ENCODE measurements around the gene C20orf202.

The C20orf202 gene

DNA sequence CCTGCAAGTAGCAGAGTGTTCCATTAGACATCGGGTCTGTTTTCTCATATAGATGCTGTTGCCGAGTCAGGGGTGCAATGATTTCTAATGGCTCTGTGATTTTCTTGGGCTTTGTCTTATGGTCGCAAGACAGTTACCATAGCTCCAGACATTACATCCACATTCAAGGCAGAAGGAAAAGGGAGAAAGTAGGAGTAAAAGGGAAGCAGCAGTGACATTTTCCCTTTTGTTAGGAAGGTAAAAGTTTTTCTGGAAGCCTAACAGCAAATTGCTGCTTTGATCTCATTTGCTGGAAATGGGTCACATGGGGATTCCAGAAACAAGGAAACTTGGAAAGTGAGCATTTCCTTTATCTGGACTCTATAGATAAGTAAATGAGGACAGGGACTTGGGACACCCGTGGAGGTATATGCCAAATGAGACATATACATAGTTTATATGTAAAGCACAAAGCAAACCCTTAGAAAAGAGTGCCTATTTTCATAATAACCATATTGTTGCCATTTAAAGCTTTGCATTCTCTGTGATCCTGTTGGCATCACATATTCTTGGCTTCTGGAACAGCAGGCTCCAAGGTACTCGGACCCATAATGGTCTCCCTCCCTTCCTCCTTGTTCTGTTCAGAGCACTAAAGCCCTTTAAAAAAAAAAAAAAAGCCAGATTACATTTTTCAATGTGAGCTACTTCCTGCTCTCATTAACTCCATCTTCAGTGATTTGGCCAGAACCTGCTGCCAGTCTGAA, at the start of gene C20orf202:
Gene C20orf202 (plus strand): TSS at position 693 of the 743 bp plus-strand sequence. CDS start 132 bp downstream, outside the sequence.
- DNase-seq (ENCODE audit: low read depth in 2 of 2) = no peak

DNA sequence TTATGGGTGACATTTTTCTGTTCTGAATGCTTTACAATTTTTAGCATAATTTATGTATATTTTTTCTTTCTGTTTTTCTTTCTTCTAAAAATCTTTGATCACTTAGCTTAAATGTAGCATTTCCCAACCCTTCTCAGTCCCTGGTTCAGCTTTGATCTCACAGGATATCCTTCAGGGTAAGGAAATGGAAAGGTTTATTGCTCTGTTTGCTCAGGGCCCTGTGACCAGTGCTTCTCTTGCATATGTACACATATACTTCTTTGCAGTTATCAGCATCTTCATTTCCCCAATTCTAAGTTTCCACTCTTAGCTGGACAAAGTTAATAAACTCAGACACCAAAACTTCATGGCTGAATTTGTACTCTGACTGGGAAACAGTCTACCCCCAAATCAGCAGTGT, 49.0 kb upstream of the C20orf202 start:
- no peak for DNase-seq (ENCODE audit: low read depth in 2 of 2)

DNA sequence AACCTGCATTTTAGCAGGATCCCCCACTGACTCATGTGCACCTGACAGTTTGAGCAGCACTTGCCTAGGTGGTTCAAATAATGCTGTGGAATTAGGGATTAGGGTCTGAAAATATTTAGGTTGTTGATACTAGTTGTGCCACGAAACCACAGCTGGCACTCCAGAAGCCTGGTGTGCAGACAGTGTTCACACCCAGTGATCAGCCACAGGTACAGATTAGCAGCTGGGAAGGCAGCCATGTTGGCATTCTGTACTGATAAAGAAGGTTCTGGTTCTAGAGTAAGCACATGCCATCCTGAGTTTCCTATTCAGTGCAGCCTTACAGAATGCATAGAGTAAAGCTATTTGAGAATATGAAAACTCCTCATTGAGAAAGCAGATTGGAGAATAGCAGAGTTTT, 48.6 kb upstream of the C20orf202 start:
- no peak for DNase-seq (ENCODE audit: low read depth in 2 of 2)

GRCh38 chr20:1155342-1155741, 47.9 kb upstream of the C20orf202 start:
- DNase-seq (ENCODE audit: low read depth in 2 of 2) = no peak

GRCh38 chr20:1160496-1160895, 42.8 kb upstream of the C20orf202 start:
- no peak for DNase-seq (ENCODE audit: low read depth in 2 of 2)

- no peak for DNase-seq (ENCODE audit: low read depth in 2 of 2)
These were observed 42.3 kb upstream of the C20orf202 start for GRCh38 chr20:1160991-1161390.

GRCh38 chr20:1163105-1163504, 40.1 kb upstream of the C20orf202 start:
- DNase-seq (ENCODE audit: low read depth in 2 of 2) = no peak

DNA sequence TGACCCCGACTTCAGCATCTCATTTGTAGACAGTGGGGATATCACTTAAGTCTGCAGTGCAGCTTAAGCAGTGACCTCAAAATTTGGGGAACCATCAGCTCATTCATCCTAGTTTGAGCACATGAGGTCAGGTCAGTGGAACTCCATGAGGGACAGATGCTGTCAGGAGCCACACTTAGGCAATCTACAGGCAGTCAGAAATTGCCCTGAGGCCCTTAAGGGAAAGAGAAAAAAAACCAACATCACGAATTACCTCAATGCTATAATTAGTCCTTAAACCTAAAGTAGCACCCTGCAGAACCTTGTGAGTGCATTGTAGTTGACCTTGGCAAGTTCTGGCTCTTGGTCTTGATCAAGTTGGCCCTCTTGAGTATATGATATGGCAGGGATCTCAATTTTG, 39.6 kb upstream of the C20orf202 start:
- DNase-seq (ENCODE audit: low read depth in 2 of 2) = no peak

GRCh38 chr20:1164871-1165270, 38.4 kb upstream of the C20orf202 start:
- DNase-seq (ENCODE audit: low read depth in 2 of 2) = no peak

DNA sequence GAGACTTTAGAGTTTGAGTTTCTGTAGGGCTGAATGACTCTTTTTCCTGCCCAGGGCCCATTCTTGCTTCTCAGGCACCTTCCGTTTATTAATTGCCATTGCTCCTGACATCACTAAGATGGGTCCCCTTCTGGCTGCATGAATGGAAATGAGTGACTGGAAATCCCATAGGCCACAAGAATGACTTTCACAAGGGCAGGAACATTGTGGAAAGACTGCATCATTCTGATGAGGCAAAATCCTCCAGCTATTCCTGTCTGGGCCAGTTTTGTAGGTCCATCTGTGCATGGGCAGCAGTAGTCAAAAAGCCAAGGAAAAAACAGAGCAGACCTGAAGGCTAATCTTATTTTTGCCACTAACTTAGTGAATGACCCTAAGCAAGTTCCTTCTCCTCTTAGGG, 37.7 kb upstream of the C20orf202 start:
- no peak for DNase-seq (ENCODE audit: low read depth in 2 of 2)

- no peak for DNase-seq (ENCODE audit: low read depth in 2 of 2)
These were observed 37.3 kb upstream of the C20orf202 start for GRCh38 chr20:1165941-1166340.

DNA sequence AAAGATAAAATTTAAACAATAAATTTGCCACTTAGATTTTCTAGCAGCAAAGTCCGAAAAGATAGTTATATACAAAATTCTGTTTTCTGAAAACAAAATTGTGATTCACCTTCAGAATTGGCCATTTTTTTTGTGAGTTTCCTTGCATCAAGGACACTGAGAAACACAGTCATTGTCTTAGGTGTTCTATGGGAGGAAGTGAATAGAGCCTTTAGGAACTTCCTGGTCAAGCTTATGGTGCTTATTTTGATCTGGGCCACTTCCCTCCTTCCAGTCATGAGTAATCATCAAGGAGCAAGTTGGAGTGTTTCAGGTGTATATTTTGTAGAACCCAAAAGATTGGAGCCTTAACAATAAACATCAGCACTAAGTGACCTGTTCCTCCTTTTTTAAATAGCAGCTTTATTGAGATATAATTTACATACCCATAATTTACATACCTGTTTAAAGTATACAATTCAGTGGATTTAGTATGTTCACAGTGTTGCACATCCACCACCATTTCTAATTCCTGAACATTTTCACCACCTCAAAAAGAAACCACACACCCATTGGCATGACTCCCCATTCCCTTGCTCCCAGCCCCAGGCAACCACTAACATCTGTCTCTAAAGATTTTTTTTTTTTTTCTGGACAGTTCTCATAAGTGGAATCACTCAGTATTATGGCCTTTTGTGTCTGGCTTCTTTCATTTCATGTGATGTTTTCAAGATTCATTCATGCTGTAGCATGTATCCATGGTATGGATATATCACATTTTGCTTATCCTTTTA, 36.1 kb upstream of the C20orf202 start:
- DNase-seq (ENCODE audit: low read depth in 2 of 2) = no peak

DNA sequence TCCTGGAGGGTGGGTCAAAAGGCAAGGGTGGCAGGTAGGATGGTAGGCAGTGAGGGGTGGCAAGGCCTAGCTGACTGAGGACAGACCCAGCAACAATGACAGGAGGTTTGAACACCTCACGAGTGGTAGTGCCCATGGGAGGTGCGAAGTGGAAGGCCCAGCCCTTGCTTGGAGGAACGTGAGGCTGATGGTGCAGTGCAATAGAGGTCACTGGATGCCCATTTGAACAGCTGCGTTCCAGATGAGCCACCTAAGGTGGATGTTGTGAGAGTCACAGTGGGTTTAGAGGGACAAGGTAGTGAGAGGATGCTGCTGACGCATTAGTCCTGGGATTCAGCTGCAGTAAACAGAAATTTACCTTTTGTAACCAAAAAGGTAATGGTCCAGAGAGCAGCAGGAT, 34.0 kb upstream of the C20orf202 start:
- no peak for DNase-seq (ENCODE audit: low read depth in 2 of 2)

DNA sequence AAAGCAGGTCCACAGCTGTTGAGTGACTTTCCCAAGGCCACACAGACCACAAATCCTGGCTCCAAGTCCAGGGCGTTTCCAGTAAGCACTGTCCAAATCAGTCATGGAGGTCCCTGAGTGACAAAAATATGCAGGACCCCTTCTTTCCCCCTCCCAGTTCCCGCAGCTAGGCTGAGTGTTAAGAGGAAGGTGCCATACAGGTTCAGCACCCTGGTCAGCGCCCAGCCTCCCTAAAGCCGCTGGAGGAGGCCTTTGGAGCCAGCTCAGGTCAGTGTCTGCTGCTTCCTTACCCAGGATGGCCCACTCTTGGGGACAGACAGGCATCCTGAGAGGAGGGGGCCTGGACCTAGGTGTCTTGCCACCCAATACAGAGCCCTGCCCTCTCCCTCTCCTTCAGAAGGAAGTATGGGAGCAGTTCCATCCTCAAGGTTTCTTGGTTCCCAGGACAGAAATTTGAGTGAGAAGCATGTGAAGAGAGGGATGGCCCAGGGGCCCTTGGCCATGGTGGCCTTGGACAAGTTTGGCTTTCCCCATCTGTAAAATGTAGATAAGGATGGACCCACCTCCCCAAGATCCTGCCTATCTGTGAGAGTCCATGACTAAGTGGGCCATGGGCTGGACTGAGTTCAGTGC, 31.7 kb upstream of the C20orf202 start:
- DNase-seq (ENCODE audit: low read depth in 2 of 2) = no peak

GRCh38 chr20:1173698-1174097, 29.6 kb upstream of the C20orf202 start:
- DNase-seq (ENCODE audit: low read depth in 2 of 2) = no peak

- DNase-seq (ENCODE audit: low read depth in 2 of 2) = no peak
These were observed 28.5 kb upstream of the C20orf202 start for GRCh38 chr20:1174787-1175186.

- no peak for DNase-seq (ENCODE audit: low read depth in 2 of 2)
These were observed 25.6 kb upstream of the C20orf202 start for GRCh38 chr20:1177680-1178079.

DNA sequence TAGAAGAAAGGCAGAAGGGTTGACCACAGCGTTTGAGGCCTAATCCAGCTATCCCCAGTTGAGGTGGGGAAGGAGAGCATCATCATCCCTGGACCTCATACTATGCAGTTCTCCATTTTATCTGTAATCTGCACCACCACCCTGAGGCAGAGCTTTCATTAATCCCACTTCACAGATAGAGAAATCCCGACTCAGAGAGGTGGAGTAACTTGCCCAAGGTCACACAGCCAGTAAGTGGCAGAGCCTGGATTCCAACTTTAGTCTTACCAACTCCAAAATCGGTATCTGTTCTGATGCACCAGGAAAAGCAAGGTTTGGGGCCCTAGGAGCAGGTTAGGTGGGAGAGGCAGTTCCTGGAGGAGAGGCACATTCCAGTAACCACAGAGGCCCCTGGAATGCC, 25.2 kb upstream of the C20orf202 start:
- no peak for DNase-seq (ENCODE audit: low read depth in 2 of 2)

- no peak for DNase-seq (ENCODE audit: low read depth in 2 of 2)
These were observed 24.6 kb upstream of the C20orf202 start for GRCh38 chr20:1178623-1179022.

GRCh38 chr20:1180949-1181348, 22.3 kb upstream of the C20orf202 start:
- no peak for DNase-seq (ENCODE audit: low read depth in 2 of 2)

DNA sequence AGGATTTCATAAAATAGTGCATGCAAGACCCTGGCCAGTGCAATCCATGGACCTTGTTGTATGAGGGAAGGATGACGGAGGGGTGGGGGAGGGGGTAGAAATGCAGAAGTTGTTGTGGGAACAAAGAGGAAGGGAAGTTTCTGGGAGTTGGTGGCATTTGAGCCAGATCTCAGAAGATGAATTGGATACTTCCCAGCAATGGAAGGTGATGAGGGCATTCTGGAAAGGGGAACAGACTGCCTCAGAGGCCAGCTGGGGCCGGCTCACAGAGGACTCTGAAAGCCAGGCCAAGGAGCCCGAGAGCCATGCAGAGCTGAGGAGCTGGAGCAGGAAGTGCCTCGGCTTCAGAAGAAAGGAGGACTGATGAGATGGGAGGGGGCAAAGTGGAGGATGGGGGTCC, 21.1 kb upstream of the C20orf202 start:
- DNase-seq (ENCODE audit: low read depth in 2 of 2) = no peak

DNA sequence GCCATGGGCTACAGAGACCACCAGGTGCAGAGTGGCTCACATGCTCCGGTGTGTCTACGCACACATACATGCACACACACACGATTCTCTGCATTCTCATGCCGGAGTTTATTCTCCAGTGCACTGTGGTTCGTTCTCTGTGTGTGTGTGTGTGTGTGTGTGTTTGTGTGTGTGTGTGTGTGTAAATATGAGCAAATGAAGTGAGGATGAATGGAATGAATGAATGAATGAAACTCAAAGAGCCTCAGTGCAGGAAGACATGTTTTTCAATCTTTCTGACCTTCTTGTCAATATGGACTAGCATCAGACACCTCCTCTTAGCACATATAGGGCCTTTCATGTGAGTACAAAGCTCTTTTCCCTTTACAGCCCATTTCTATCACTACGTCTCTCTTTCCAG, 20.1 kb upstream of the C20orf202 start:
- no peak for DNase-seq (ENCODE audit: low read depth in 2 of 2)

GRCh38 chr20:1184260-1184637, 19.0 kb upstream of the C20orf202 start:
- no peak for DNase-seq (ENCODE audit: low read depth in 2 of 2)

Measured in stimulated activated CD4-positive, alpha-beta T cell treated with anti-CD3 and anti-CD28 coated beads, Interleukin-1b, Interleukin-23, amount 100 ng/mL, for 4 hours (primary cell).